IMR-90 (cell line): ENCODE measurements around the gene PELO. TPM values are rescaled to one million over a fixed set of nuclear protein-coding genes. Genes with fewer than 3 reads are reported as not detected.

ENCODE experiments used
- ATAC-seq: fragments of 200-7000 bp; cut with Tn5 transposase; 2 replicates; pipeline ENCODE4 v1.9.1; 2020; ENCODE audit warnings: low read depth, mild to moderate bottlenecking, moderate library complexity
- BruUV-seq: library from RNA; stranded (reverse); fragments of 400-500 nt; replicated peaks from 2 replicates; lab custom pipeline; 2021; lab: Mats Ljungman, UMichigan
- CTCF ChIA-PET: fragments of 300-600 bp; formaldehyde crosslinking; extraction: SDS; loops from one replicate; lab custom pipeline; 2021; ENCODE audit warnings: antibody characterized with exemption; lab: Yijun Ruan, JAX
- POLR2A ChIA-PET: fragments of 300-600 bp; sonication (Branson Sonifier 250); formaldehyde crosslinking; loops from one replicate; lab custom pipeline; 2022; ENCODE audit warnings: antibody characterized with exemption; ENCODE audit not compliant: unreplicated experiment; lab: Charles Lee
- DNase-seq: peaks from one replicate; pipeline ENCODE4 v3.0.0; 2013
- H2AFZ ChIP-seq: replicated peaks from 2 replicates; pipeline ENCODE3; 2013; ENCODE audit warnings: low read length, mild to moderate bottlenecking; ENCODE audit not compliant: poor library complexity
- H2AK5ac ChIP-seq: 2 replicates; pipeline ENCODE4 v1.6.1; 2013; ENCODE audit warnings: low read depth, low read length, inconsistent platforms
- H2AK9ac ChIP-seq: replicated peaks from 2 replicates; pipeline ENCODE3; 2013; ENCODE audit warnings: mild to moderate bottlenecking, low read depth, low read length, moderate library complexity; ENCODE audit not compliant: poor library complexity
- H2BK120ac ChIP-seq: 2 replicates; pipeline ENCODE4 v1.6.1; 2013; ENCODE audit warnings: low read depth, low read length, inconsistent platforms
- H2BK15ac ChIP-seq: 3 replicates; pipeline ENCODE4 v1.6.1; 2013; ENCODE audit warnings: low read depth, low read length, inconsistent platforms
- H2BK20ac ChIP-seq: 2 replicates; pipeline ENCODE4 v1.6.1; 2013; ENCODE audit warnings: low read depth, mild to moderate bottlenecking, inconsistent platforms, low read length, moderate library complexity
- H2BK5ac ChIP-seq: 2 replicates; pipeline ENCODE4 v1.6.1; 2013; ENCODE audit warnings: mild to moderate bottlenecking, low read depth, low read length, inconsistent platforms; ENCODE audit not compliant: poor library complexity, severe bottlenecking
- H3K14ac ChIP-seq: replicated peaks from 2 replicates; pipeline ENCODE4 v1.6.1; 2013; ENCODE audit warnings: low read depth, low read length, inconsistent platforms
- H3K18ac ChIP-seq: 2 replicates; pipeline ENCODE4 v1.6.1; 2013; ENCODE audit warnings: low read depth, low read length, control low read depth
- H3K23ac ChIP-seq: 2 replicates; pipeline ENCODE4 v1.6.1; 2013; ENCODE audit warnings: low read depth, low read length, inconsistent platforms
- H3K27ac ChIP-seq: 2 replicates; pipeline ENCODE4 v1.5.1; 2013; ENCODE audit warnings: mild to moderate bottlenecking, control low read depth, low read length; ENCODE audit not compliant: insufficient read depth
- H3K27me3 ChIP-seq: 2 replicates; pipeline ENCODE4 v1.6.1; 2013; ENCODE audit warnings: low read length; ENCODE audit not compliant: control insufficient read depth, insufficient read depth
- H3K36me3 ChIP-seq: 2 replicates; pipeline ENCODE4 v1.6.1; 2013; ENCODE audit warnings: low read length, mixed read lengths; ENCODE audit not compliant: control insufficient read depth, insufficient read depth
- H3K4ac ChIP-seq: 2 replicates; pipeline ENCODE4 v1.6.1; 2013; ENCODE audit warnings: low read depth, low read length, inconsistent platforms
- H3K4me1 ChIP-seq: 2 replicates; pipeline ENCODE4 v1.6.1; 2013; ENCODE audit warnings: low read length, mixed read lengths; ENCODE audit not compliant: control insufficient read depth, insufficient read depth
- H3K4me2 ChIP-seq: 2 replicates; pipeline ENCODE4 v1.6.1; 2013; ENCODE audit warnings: low read depth, mild to moderate bottlenecking, control low read depth, low read length, moderate library complexity
- H3K4me3 ChIP-seq: 2 replicates; pipeline ENCODE4 v1.5.1; 2013; ENCODE audit warnings: low read depth, mild to moderate bottlenecking, control low read depth, low read length, moderate library complexity; ENCODE audit not compliant: insufficient read depth
- H3K56ac ChIP-seq: 2 replicates; pipeline ENCODE4 v1.6.1; 2013; ENCODE audit warnings: low read length, inconsistent platforms; ENCODE audit not compliant: insufficient read depth; ENCODE audit errors: extremely low read depth
- H3K79me1 ChIP-seq, 2 experiments: 2 replicates each; pipeline ENCODE4 v1.6.1; 2013; ENCODE audit warnings: low read length in 2 of 2, inconsistent platforms in 1 of 2, low read depth in 1 of 2
- H3K9ac ChIP-seq: 2 replicates; pipeline ENCODE4 v1.6.1; 2013; ENCODE audit warnings: low read depth, low read length, control low read depth
- H3K9me1 ChIP-seq: 2 replicates; pipeline ENCODE4 v1.6.1; 2013; ENCODE audit warnings: low read length, inconsistent platforms; ENCODE audit not compliant: insufficient read depth
- H3K9me3 ChIP-seq: 2 replicates; pipeline ENCODE4 v1.6.1; 2013; ENCODE audit warnings: low read length; ENCODE audit not compliant: control insufficient read depth, insufficient read depth
- H4K20me1 ChIP-seq: 2 replicates; pipeline ENCODE4 v1.6.1; 2013; ENCODE audit warnings: low read length, inconsistent platforms; ENCODE audit not compliant: insufficient read depth
- H4K5ac ChIP-seq: 2 replicates; pipeline ENCODE4 v1.6.1; 2013; ENCODE audit warnings: mild to moderate bottlenecking, low read depth, low read length, control low read depth
- H4K8ac ChIP-seq, 2 experiments: 2 replicates each; pipeline ENCODE4 v1.6.1; 2013; ENCODE audit warnings: low read depth in 2 of 2, low read length in 2 of 2, control low read depth in 1 of 2, inconsistent platforms in 1 of 2
- H4K91ac ChIP-seq: 2 replicates; pipeline ENCODE4 v1.6.1; 2013; ENCODE audit warnings: low read depth, low read length, inconsistent platforms; ENCODE audit not compliant: insufficient read depth
- BHLHE40 ChIP-seq: fragments of 150-350 bp; IDR thresholded peaks from 2 replicates; pipeline ENCODE4 v1.6.1; 2016; ENCODE audit warnings: mild to moderate bottlenecking, low read depth, low read length
- CEBPB ChIP-seq: IDR thresholded peaks from 2 replicates; pipeline ENCODE4 v1.6.1; 2012; ENCODE audit warnings: low read depth, low read length, improper control_type of control experiment
- CHD1 ChIP-seq: IDR thresholded peaks from 2 replicates; pipeline ENCODE4 v1.6.1; 2012; ENCODE audit warnings: low read depth, low read length, improper control_type of control experiment
- FOS ChIP-seq: fragments of 150-350 bp; IDR thresholded peaks from 2 replicates; pipeline ENCODE4 v1.6.1; 2016; ENCODE audit warnings: low read depth, low read length
- MAFK ChIP-seq: IDR thresholded peaks from 2 replicates; pipeline ENCODE4 v1.6.1; 2012; ENCODE audit warnings: low read depth, low read length, improper control_type of control experiment
- MAZ ChIP-seq: IDR thresholded peaks from 2 replicates; pipeline ENCODE4 v1.6.1; 2012; ENCODE audit warnings: low read depth, mild to moderate bottlenecking, low read length, improper control_type of control experiment, moderate library complexity, borderline replicate concordance
- MXI1 ChIP-seq: IDR thresholded peaks from 2 replicates; pipeline ENCODE4 v1.6.1; 2012; ENCODE audit warnings: low read depth, mild to moderate bottlenecking, low read length, moderate library complexity, borderline replicate concordance
- NFE2L2 ChIP-seq: fragments of 150-350 bp; IDR thresholded peaks from 2 replicates; pipeline ENCODE4 v1.6.1; 2016; ENCODE audit warnings: low read depth, mild to moderate bottlenecking, low read length
- POLR2A ChIP-seq: IDR thresholded peaks from 2 replicates; pipeline ENCODE4 v1.6.1; 2012; ENCODE audit warnings: mild to moderate bottlenecking, low read depth, low read length
- RAD21 ChIP-seq: IDR thresholded peaks from 2 replicates; pipeline ENCODE4 v1.6.1; 2012; ENCODE audit warnings: low read length, improper control_type of control experiment
- RCOR1 ChIP-seq: IDR thresholded peaks from 2 replicates; pipeline ENCODE4 v1.6.1; 2012; ENCODE audit warnings: mild to moderate bottlenecking, low read length, improper control_type of control experiment; ENCODE audit not compliant: insufficient replicate concordance
- RFX5 ChIP-seq: IDR thresholded peaks from 2 replicates; pipeline ENCODE4 v1.8.0; 2012; ENCODE audit warnings: low read depth, mild to moderate bottlenecking, low read length, moderate library complexity
- SMC3 ChIP-seq: fragments of 150-350 bp; IDR thresholded peaks from 2 replicates; pipeline ENCODE4 v1.6.1; 2016; ENCODE audit warnings: low read depth, mild to moderate bottlenecking, antibody characterized with exemption, low read length, moderate library complexity
- WGBS, 2 experiments: methylation state at CpG; one replicate each; pipeline versions ENCODE4 v1.1.5 to v1.1.7; 2013; ENCODE audit warnings: missing lambda C conversion rate in 2 of 2; ENCODE audit not compliant: insufficient read length in 1 of 2; ENCODE audit errors: extremely low coverage in 2 of 2; 5-methylcytosine and 5-hydroxymethylcytosine counted together
- dilution Hi-C: fragments of 300-500 bp; cut with HindIII; formaldehyde crosslinking; loops from one replicate; pipeline ENCODE4 v1.14.3; 2018; ENCODE audit warnings: low sequenced_read_pairs; ENCODE audit not compliant: unreplicated experiment
- in situ Hi-C: fragments of 300-500 bp; cut with MboI; formaldehyde crosslinking; loops from 3 replicates; pipeline ENCODE4 v1.14.3; 2019; ENCODE audit warnings: low sequenced_read_pairs, inconsistent platforms, mixed read lengths
- intact Hi-C: fragments of 100-400 bp; cut with micrococcal nuclease; formaldehyde crosslinking; loops from 2 replicates; pipeline ENCODE4 v1.10.0; 2022
- polyA plus RNA-seq, 3 experiments: library from polyadenylated mRNA; depleted of rRNA; stranded (reverse); fragments of >200 nt; gene quantifications; 2 replicates each; pipeline ENCODE4 v1.2.3, GENCODE V29; 2012; ENCODE audit warnings: low replicate concordance in 1 of 3
- total RNA-seq: library from RNA; depleted of rRNA; stranded (reverse); fragments of >200 nt; gene quantifications from 2 replicates; pipeline ENCODE4 v1.2.3, GENCODE V29; 2012
- TF ChIP-seq, protein P1 (sequence below): fragments of 150-350 bp; IDR thresholded peaks from 2 replicates; pipeline ENCODE4 v1.6.1; 2016; ENCODE audit warnings: low read depth, mild to moderate bottlenecking, low read length, moderate library complexity, borderline replicate concordance
- TF ChIP-seq, protein P2 (sequence below): conservative IDR thresholded peaks from 2 replicates; pipeline ENCODE4 v1.5.1; 2012; ENCODE audit warnings: mild to moderate bottlenecking, low read depth, low read length, improper control_type of control experiment
- TF ChIP-seq, protein P3 (sequence below): fragments of 150-350 bp; IDR thresholded peaks from 2 replicates; pipeline ENCODE4 v1.6.1; 2017; ENCODE audit warnings: mild to moderate bottlenecking, antibody characterized with exemption, low read length, low read depth

PELO gene
- total and polyA plus RNA-seq, 2 of the 4 experiments (the other 2 are of a cell fraction) = 42.4 to 48.9 TPM

DNA sequence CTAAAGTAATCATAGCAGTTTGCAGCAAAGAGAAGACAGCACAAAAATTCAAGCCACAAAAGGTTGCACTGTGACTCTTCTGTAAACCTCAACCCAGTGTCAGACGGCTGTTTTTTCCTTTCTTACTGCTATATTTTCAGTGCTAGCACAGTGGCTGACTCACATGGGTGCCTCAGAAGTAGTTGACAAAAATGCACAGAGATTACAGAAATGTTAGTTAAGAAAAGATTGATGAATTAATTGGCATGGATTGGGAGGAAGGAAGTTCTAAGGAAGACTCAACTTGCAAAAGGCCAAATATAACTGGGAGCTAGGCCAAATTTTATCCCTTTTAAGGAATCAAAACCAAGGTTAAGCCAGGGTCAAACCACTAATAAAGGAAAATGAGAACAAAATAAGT, 43.7 kb upstream of the PELO start:
- H3K27ac ChIP-seq = no peak overlapping the region
- no peak overlapping the region for H3K18ac ChIP-seq

More for the DNA sequence above, 43.7 kb upstream of the PELO start:
- TF ChIP-seq, protein P1, sequence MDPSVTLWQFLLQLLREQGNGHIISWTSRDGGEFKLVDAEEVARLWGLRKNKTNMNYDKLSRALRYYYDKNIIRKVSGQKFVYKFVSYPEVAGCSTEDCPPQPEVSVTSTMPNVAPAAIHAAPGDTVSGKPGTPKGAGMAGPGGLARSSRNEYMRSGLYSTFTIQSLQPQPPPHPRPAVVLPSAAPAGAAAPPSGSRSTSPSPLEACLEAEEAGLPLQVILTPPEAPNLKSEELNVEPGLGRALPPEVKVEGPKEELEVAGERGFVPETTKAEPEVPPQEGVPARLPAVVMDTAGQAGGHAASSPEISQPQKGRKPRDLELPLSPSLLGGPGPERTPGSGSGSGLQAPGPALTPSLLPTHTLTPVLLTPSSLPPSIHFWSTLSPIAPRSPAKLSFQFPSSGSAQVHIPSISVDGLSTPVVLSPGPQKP = no peak
- TF ChIP-seq, protein P2, sequence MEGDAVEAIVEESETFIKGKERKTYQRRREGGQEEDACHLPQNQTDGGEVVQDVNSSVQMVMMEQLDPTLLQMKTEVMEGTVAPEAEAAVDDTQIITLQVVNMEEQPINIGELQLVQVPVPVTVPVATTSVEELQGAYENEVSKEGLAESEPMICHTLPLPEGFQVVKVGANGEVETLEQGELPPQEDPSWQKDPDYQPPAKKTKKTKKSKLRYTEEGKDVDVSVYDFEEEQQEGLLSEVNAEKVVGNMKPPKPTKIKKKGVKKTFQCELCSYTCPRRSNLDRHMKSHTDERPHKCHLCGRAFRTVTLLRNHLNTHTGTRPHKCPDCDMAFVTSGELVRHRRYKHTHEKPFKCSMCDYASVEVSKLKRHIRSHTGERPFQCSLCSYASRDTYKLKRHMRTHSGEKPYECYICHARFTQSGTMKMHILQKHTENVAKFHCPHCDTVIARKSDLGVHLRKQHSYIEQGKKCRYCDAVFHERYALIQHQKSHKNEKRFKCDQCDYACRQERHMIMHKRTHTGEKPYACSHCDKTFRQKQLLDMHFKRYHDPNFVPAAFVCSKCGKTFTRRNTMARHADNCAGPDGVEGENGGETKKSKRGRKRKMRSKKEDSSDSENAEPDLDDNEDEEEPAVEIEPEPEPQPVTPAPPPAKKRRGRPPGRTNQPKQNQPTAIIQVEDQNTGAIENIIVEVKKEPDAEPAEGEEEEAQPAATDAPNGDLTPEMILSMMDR = no peak
- TF ChIP-seq CHD1 (no peak), BHLHE40 (no peak), MAZ (no peak), MAFK (no peak), MXI1 (no peak), NFE2L2 (no peak), RFX5 (no peak), SMC3 (no peak), RCOR1 (no peak), RAD21 (no peak), POLR2A (no peak), CEBPB (no peak), FOS (no peak)
- TF ChIP-seq, protein P3, sequence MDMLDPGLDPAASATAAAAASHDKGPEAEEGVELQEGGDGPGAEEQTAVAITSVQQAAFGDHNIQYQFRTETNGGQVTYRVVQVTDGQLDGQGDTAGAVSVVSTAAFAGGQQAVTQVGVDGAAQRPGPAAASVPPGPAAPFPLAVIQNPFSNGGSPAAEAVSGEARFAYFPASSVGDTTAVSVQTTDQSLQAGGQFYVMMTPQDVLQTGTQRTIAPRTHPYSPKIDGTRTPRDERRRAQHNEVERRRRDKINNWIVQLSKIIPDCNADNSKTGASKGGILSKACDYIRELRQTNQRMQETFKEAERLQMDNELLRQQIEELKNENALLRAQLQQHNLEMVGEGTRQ = no peak
- Histone ChIP-seq H3K56ac (no peak overlapping the region), H3K4me2 (no peak overlapping the region), H2AK5ac (no peak overlapping the region), H4K8ac (no peak overlapping the region), H2AFZ (no peak overlapping the region), H3K36me3 (no peaks in the 10 kb centered on the region), H2AK9ac (no peak overlapping the region), H3K9ac (no peak overlapping the region), H3K27me3 (no peaks in the 10 kb centered on the region), H3K23ac (no peak overlapping the region), H4K5ac (no peak overlapping the region), H4K91ac (no peak overlapping the region), H3K4me3 (no peak overlapping the region), H2BK15ac (no peak overlapping the region), H3K79me1 (no peaks in the 10 kb centered on the region), H2BK120ac (no peak overlapping the region), H3K4me1 (peaks cover 11% of the 10 kb centered on the region), H3K4ac (no peak overlapping the region), H3K9me1 (no peaks in the 10 kb centered on the region), H4K20me1 (no peaks in the 10 kb centered on the region), H2BK20ac (no peak overlapping the region), H3K9me3 (no peaks in the 10 kb centered on the region), H2BK5ac (no peak overlapping the region), H3K14ac (no peak overlapping the region)
- in situ Hi-C loops (no loop called here), dilution Hi-C loops (no loop called here), intact Hi-C loops (no loop called here)
- ChIA-PET POLR2A (no interaction called here), CTCF (no interaction called here)
- no CpG with 5 or more reads among the region's 1 CpG for WGBS, 2 experiments
- no TSS peak for BruUV-seq
- DNase-seq (peak; percentile 66), ATAC-seq (peak; percentile 76)
